ENCODE results near the gene CAMK2D. TPM values are rescaled to one million over a fixed set of nuclear protein-coding genes. Genes with fewer than 3 reads are reported as not detected.
"Not testable (repeated sequence)": the region's sequence is repeated elsewhere in the genome, so short reads cannot be mapped to it uniquely, and the experiment has no call there.

Gene CAMK2D
- polyA plus RNA-seq, 3 donors: 10.4 to 30.6 (median 19.6) TPM

GRCh38 chr4:113707048-113707447 is 54.5 kb downstream of the CAMK2D start:
- intact Hi-C loops (cut with micrococcal nuclease): no loop called here
- H4K20me1 ChIP-seq (ENCODE audit: insufficient read depth, low read length): peaks cover 41% of the 10 kb centered on the region
- H3K4me3 ChIP-seq (replicated peaks in 1 of 3; ENCODE audit: low read depth in 2 of 3, low read length in 3 of 3): no peak overlapping the region
- H3K9me3 ChIP-seq (replicated peaks in 1 of 2; ENCODE audit: control insufficient read depth in 1 of 2, insufficient read depth in 1 of 2, low read length in 2 of 2): no peaks in the 10 kb centered on the region
- TF ChIP-seq CTCF (IDR thresholded peaks at IDR 0.05): no peak
- H3K36me3 ChIP-seq (replicated peaks in 1 of 2; ENCODE audit: control insufficient read depth in 1 of 2, insufficient read depth in 2 of 2, low read length in 2 of 2): no peaks in the 10 kb centered on the region
- H3K27ac ChIP-seq (ENCODE audit: low read depth in 1 of 2, low read length in 2 of 2): no peak overlapping the region
- Mint-ChIP-seq H3K4me3 (no peak overlapping the region), H3K27ac (no peak overlapping the region), H3K9me3 (no peaks in the 10 kb centered on the region), H3K4me1 (no peaks in the 10 kb centered on the region), H3K27me3 (ENCODE audit: low read depth in 3 of 3) (peaks cover 0 to 3% (median 2%) of the 10 kb centered on the region in 3 donors), H3K36me3 (no peaks in the 10 kb centered on the region)
- no peak overlapping the region for H3K9ac ChIP-seq (ENCODE audit: insufficient read depth, low read length, poor library complexity, severe bottlenecking)
- no peak overlapping the region for H2AFZ ChIP-seq (ENCODE audit: insufficient read depth, low read depth, low read length, poor library complexity, severe bottlenecking)
- no peaks in the 10 kb centered on the region for H3K79me2 ChIP-seq (ENCODE audit: insufficient read depth, low read length)
- no peak for DNase-seq
- no peaks in the 10 kb centered on the region for H3K27me3 ChIP-seq (ENCODE audit: control insufficient read depth in 2 of 2, insufficient read depth in 2 of 2, low read length in 2 of 2)
- no peak overlapping the region for H3K4me2 ChIP-seq (replicated peaks; ENCODE audit: extremely low read depth, low read length, poor library complexity, severe bottlenecking)
- no CpG with 5 or more reads among the region's 2 CpGs for WGBS (ENCODE audit: insufficient coverage)
- H3K4me1 ChIP-seq (ENCODE audit: control insufficient read depth in 1 of 2, insufficient read depth in 2 of 2, low read length in 2 of 2): no peaks in the 10 kb centered on the region

DNA sequence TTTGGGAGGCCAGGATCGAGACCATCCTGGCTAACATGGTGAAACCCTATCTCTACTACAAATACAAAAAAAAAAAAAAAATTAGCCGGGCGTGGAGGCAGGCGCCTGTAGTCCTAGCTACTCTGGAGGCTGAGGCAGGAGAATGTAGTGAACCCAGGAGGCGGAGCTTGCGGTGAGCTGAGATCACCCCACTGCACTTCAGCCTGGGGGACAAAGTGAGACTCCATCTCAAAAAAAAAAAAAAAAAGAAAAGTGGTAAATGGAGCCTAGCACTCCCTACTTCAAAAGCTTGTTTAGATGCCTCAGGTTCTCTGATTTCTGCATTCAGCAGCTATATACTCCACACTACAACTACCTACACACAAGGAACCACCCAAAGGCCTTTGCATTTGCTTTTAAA is 56.4 kb downstream of the CAMK2D start:
- H3K27me3 ChIP-seq (ENCODE audit: control insufficient read depth in 2 of 2, insufficient read depth in 2 of 2, low read length in 2 of 2); H3K4me3 Mint-ChIP-seq; H3K27me3 Mint-ChIP-seq (ENCODE audit: low read depth in 3 of 3); H3K36me3 Mint-ChIP-seq; H3K9me3 Mint-ChIP-seq; H3K36me3 ChIP-seq (replicated peaks in 1 of 2; ENCODE audit: control insufficient read depth in 1 of 2, insufficient read depth in 2 of 2, low read length in 2 of 2); H3K79me2 ChIP-seq (ENCODE audit: insufficient read depth, low read length); H3K4me2 ChIP-seq (replicated peaks; ENCODE audit: extremely low read depth, low read length, poor library complexity, severe bottlenecking); H3K9me3 ChIP-seq (replicated peaks in 1 of 2; ENCODE audit: control insufficient read depth in 1 of 2, insufficient read depth in 1 of 2, low read length in 2 of 2); H3K4me1 ChIP-seq (ENCODE audit: control insufficient read depth in 1 of 2, insufficient read depth in 2 of 2, low read length in 2 of 2); DNase-seq; H3K27ac ChIP-seq (ENCODE audit: low read depth in 1 of 2, low read length in 2 of 2); H3K27ac Mint-ChIP-seq; H2AFZ ChIP-seq (ENCODE audit: insufficient read depth, low read depth, low read length, poor library complexity, severe bottlenecking); H3K4me1 Mint-ChIP-seq; H3K9ac ChIP-seq (ENCODE audit: insufficient read depth, low read length, poor library complexity, severe bottlenecking); H3K4me3 ChIP-seq (replicated peaks in 1 of 3; ENCODE audit: low read depth in 2 of 3, low read length in 3 of 3); intact Hi-C loops (cut with micrococcal nuclease): not testable (repeated sequence)
- peaks cover 36% of the 10 kb centered on the region for H4K20me1 ChIP-seq (ENCODE audit: insufficient read depth, low read length)
- no CpG with 5 or more reads among the region's 6 CpGs for whole genome bisulfite sequencing (ENCODE audit: insufficient coverage)

DNA sequence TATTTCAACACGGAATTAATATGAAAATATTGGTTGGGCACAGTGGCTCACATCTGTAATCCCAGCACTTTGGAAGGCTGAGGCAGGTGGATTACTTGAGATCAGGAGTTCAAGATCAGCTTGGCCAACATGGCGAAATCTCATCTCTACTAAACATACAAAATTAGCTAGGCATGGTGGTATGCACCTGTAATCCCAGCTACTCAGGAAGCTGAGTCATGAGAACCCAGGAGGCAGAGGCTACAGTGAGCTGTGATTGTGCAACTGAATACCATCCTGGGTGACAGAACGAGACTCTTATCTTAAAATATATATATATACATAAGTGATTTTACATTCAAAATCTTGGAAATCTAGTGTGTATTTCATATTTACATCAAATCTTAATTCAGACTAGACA is 58.9 kb downstream of the CAMK2D start:
- DNase-seq; H3K9ac ChIP-seq (ENCODE audit: insufficient read depth, low read length, poor library complexity, severe bottlenecking); H2AFZ ChIP-seq (ENCODE audit: insufficient read depth, low read depth, low read length, poor library complexity, severe bottlenecking); H3K4me3 Mint-ChIP-seq; H3K4me3 ChIP-seq (replicated peaks in 1 of 3; ENCODE audit: low read depth in 2 of 3, low read length in 3 of 3); H3K9me3 ChIP-seq (replicated peaks in 1 of 2; ENCODE audit: control insufficient read depth in 1 of 2, insufficient read depth in 1 of 2, low read length in 2 of 2); H3K36me3 ChIP-seq (replicated peaks in 1 of 2; ENCODE audit: control insufficient read depth in 1 of 2, insufficient read depth in 2 of 2, low read length in 2 of 2); H3K9me3 Mint-ChIP-seq; H3K4me1 Mint-ChIP-seq; H3K4me1 ChIP-seq (ENCODE audit: control insufficient read depth in 1 of 2, insufficient read depth in 2 of 2, low read length in 2 of 2); H3K27me3 ChIP-seq (ENCODE audit: control insufficient read depth in 2 of 2, insufficient read depth in 2 of 2, low read length in 2 of 2); H3K27me3 Mint-ChIP-seq (ENCODE audit: low read depth in 3 of 3); H3K36me3 Mint-ChIP-seq; H3K27ac ChIP-seq (ENCODE audit: low read depth in 1 of 2, low read length in 2 of 2); H3K4me2 ChIP-seq (replicated peaks; ENCODE audit: extremely low read depth, low read length, poor library complexity, severe bottlenecking); intact Hi-C loops (cut with micrococcal nuclease); H3K27ac Mint-ChIP-seq; H3K79me2 ChIP-seq (ENCODE audit: insufficient read depth, low read length): not testable (repeated sequence)
- 100% methylated on average over 1 of the region's 3 CpGs for WGBS (ENCODE audit: insufficient coverage)
- peaks cover 41% of the 10 kb centered on the region for H4K20me1 ChIP-seq (ENCODE audit: insufficient read depth, low read length)

Data from CD14-positive monocyte (primary cell).